Esophagus squamous epithelium (tissue), 4 donors: ENCODE data around the gene GRIK1.

Source experiments
- POLR2A ChIP-seq, 4 donors: fragments of 450-650 bp; IDR thresholded peaks; one replicate each; pipeline ENCODE4 v1.6.1; 2017; ENCODE audit warnings: antibody characterized with exemption in 4 of 4, mild to moderate bottlenecking in 4 of 4, moderate library complexity in 3 of 4
- TF ChIP-seq, protein P1 (sequence below), 6 experiments: fragments of 450-650 bp in 4 of 6; fragments of 200-600 bp in 2 of 6; sonication (generic) in 2 of 6; IDR thresholded peaks; one replicate each; pipeline ENCODE4 v1.5.1; 2016 to 2019; ENCODE audit warnings: antibody characterized with exemption in 6 of 6, mild to moderate bottlenecking in 4 of 6, moderate library complexity in 4 of 6

DNA sequence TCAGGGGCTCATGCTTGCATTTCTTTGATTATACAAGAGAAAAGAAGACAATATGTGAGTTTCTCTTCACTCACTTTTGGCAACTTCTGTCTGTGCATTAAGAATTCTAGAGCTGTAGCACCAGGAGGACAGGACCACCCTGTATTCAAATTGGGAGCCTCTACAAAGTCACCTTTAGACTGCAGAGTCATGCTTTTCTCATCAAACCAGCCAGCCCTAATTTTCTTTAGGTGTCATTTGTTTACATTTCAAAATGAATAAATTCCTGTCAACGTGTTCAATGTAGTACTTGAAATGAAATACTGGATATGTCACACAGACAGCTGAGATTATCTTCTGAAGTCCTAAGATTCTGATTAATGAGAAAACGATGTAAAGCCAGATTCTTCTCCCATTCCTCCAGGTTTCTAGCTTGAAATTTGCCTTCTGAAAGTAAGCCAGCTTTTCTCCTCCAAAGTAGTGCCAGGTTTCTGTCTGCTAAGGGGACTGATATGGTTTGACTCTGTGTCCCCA is 177.2 kb downstream of the GRIK1 start:
- TF ChIP-seq, protein P1, sequence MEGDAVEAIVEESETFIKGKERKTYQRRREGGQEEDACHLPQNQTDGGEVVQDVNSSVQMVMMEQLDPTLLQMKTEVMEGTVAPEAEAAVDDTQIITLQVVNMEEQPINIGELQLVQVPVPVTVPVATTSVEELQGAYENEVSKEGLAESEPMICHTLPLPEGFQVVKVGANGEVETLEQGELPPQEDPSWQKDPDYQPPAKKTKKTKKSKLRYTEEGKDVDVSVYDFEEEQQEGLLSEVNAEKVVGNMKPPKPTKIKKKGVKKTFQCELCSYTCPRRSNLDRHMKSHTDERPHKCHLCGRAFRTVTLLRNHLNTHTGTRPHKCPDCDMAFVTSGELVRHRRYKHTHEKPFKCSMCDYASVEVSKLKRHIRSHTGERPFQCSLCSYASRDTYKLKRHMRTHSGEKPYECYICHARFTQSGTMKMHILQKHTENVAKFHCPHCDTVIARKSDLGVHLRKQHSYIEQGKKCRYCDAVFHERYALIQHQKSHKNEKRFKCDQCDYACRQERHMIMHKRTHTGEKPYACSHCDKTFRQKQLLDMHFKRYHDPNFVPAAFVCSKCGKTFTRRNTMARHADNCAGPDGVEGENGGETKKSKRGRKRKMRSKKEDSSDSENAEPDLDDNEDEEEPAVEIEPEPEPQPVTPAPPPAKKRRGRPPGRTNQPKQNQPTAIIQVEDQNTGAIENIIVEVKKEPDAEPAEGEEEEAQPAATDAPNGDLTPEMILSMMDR (IDR thresholded peaks at IDR 0.05) = no peak
- TF ChIP-seq POLR2A (IDR thresholded peaks at IDR 0.05) = no peak
